Karpas-422 (cell line): ENCODE measurements around the gene OR10A5. TPM values are rescaled to one million over a fixed set of nuclear protein-coding genes. Genes with fewer than 3 reads are reported as not detected.
"Not testable (repeated sequence)": the region's sequence is repeated elsewhere in the genome, so short reads cannot be mapped to it uniquely, and the experiment has no call there.

Experiments
- DNase-seq: peaks from one replicate; pipeline ENCODE4 v3.0.0-alpha.2; 2015
- H2AFZ ChIP-seq: fragments of 200-600 bp; sonication (generic); 2 replicates; pipeline ENCODE4 v1.6.1; 2014; ENCODE audit warnings: antibody characterized with exemption, low read length, mixed read lengths
- H3K27ac ChIP-seq: fragments of 200-600 bp; sonication (generic); 2 replicates; pipeline ENCODE4 v1.5.1; 2014; ENCODE audit warnings: mild to moderate bottlenecking, low read length, moderate library complexity
- H3K27me3 ChIP-seq: fragments of 200-600 bp; sonication (generic); 2 replicates; pipeline ENCODE4 v1.6.1; 2014; ENCODE audit warnings: low read length, mixed read lengths
- H3K36me3 ChIP-seq: fragments of 200-600 bp; sonication (generic); 2 replicates; pipeline ENCODE4 v1.6.1; 2014; ENCODE audit warnings: low read length, mixed read lengths; ENCODE audit not compliant: insufficient read depth
- H3K4me1 ChIP-seq: fragments of 200-600 bp; sonication (generic); 2 replicates; pipeline ENCODE4 v1.6.1; 2014; ENCODE audit warnings: mild to moderate bottlenecking, low read length, mixed read lengths
- H3K4me2 ChIP-seq: fragments of 200-600 bp; sonication (generic); 2 replicates; pipeline ENCODE4 v1.6.1; 2014; ENCODE audit warnings: low read length, low read depth, mild to moderate bottlenecking; ENCODE audit not compliant: poor library complexity, severe bottlenecking
- H3K4me3 ChIP-seq: fragments of 200-600 bp; sonication (generic); 2 replicates; pipeline ENCODE4 v1.5.1; 2014; ENCODE audit warnings: mild to moderate bottlenecking, antibody characterized with exemption, low read length, mixed read lengths
- H3K79me2 ChIP-seq: fragments of 200-600 bp; sonication (generic); 2 replicates; pipeline ENCODE4 v1.6.1; 2014; ENCODE audit warnings: mild to moderate bottlenecking, low read length, mixed read lengths
- H3K9ac ChIP-seq: fragments of 200-600 bp; sonication (generic); 2 replicates; pipeline ENCODE4 v1.6.0; 2014; ENCODE audit warnings: low read length
- H3K9me2 ChIP-seq: fragments of 200-600 bp; sonication (generic), shearing (Covaris generic); replicated peaks from 2 replicates; pipeline ENCODE4 v1.6.0; 2014; ENCODE audit warnings: mild to moderate bottlenecking, low read length, moderate library complexity; ENCODE audit not compliant: insufficient read depth
- H3K9me3 ChIP-seq: fragments of 300-700, 200-600 bp; sonication (generic); 2 replicates; pipeline ENCODE4 v1.6.1; 2014; ENCODE audit warnings: low read length, mixed read lengths
- H4K20me1 ChIP-seq: fragments of 200-600 bp; sonication (generic); 2 replicates; pipeline ENCODE4 v1.6.1; 2014; ENCODE audit warnings: mild to moderate bottlenecking, antibody characterized with exemption, low read length, low read depth; ENCODE audit not compliant: insufficient read depth
- total RNA-seq: library from RNA; depleted of rRNA; stranded (reverse); fragments of >200 nt; shearing (Covaris generic); gene quantifications from 2 replicates; pipeline ENCODE4 v1.2.3, GENCODE V29; 2014; ENCODE audit warnings: low replicate concordance; rRNA removed

OR10A5 gene
- total RNA-seq, 1 experiment from 2014 or later = not detected

DNA sequence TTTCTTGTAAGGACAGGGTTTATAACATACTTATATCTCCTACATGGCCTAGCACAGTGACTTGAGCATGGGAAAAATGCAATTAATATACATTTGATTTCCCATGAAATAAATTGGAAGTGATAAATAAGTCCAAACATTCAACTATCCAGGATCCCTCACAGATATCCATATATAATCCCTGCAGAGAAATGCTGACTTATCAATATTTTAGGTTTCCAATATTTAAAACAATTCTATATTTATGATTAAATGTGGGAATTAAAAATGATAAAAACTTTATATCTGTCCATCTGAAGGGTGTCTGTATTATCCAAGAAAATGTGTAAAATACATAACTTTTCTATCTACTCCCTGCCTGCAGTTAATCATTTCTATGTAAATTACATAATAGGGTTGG is 37.3 kb downstream of the OR10A5 start:
- H3K4me1 ChIP-seq = no peaks in the 10 kb centered on the region
- DNase-seq = no peak
- no peak overlapping the region for H3K4me2 ChIP-seq
- H3K27me3 ChIP-seq = no peaks in the 10 kb centered on the region
- no peak overlapping the region for H3K4me3 ChIP-seq
- H3K9ac ChIP-seq = no peak overlapping the region
- H3K9me3 ChIP-seq = no peaks in the 10 kb centered on the region
- H3K9me2 ChIP-seq = no peaks in the 10 kb centered on the region
- no peaks in the 10 kb centered on the region for H4K20me1 ChIP-seq
- H2AFZ ChIP-seq = no peak overlapping the region
- no peak overlapping the region for H3K27ac ChIP-seq
- no peaks in the 10 kb centered on the region for H3K36me3 ChIP-seq
- H3K79me2 ChIP-seq = no peaks in the 10 kb centered on the region

DNA sequence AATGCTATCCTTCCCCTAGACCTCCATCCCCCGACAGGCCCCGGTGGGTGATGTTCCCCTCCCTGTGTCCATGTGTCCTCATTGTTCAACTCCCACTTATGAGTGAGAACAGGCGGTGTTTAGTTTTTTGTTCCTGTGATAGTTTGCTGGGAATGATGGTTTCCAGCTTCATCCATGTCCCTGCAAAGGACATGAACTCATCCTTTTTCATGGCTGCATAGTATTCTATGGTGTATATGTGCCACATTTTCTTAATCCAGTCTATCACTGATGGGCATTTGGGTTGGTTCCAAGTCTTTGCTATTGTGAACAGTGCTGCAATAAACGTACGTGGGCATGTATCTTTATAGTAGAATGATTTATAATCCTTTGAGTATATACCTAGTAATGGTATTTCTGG is 42.2 kb downstream of the OR10A5 start:
- DNase-seq, H3K9ac ChIP-seq, H3K4me1 ChIP-seq, H3K9me2 ChIP-seq, H3K27ac ChIP-seq, H2AFZ ChIP-seq, H3K9me3 ChIP-seq, H4K20me1 ChIP-seq, H3K36me3 ChIP-seq, H3K4me3 ChIP-seq, H3K27me3 ChIP-seq, H3K79me2 ChIP-seq, H3K4me2 ChIP-seq: not testable (repeated sequence)

DNA sequence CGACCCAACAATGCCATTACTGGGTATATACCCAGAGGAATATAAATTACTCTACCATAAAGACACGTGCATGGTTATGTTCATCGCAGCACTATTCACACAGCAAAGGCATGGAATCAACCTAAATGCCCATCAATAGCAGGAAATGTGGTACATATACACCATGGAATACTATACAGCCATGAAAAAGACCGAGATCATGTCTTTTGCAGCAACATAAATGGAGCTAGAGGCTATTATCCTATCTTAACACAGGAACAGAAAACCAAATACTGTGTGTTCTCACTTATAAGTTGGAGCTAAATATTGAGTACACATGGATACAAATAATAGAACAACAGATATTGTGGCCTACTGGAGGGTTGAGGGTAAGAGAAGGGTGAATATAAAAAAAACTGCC is 43.3 kb downstream of the OR10A5 start:
- H4K20me1 ChIP-seq = no peaks in the 10 kb centered on the region
- no peaks in the 10 kb centered on the region for H3K9me2 ChIP-seq
- no peak overlapping the region for H3K4me2 ChIP-seq
- no peaks in the 10 kb centered on the region for H3K9me3 ChIP-seq
- H2AFZ ChIP-seq = no peak overlapping the region
- no peaks in the 10 kb centered on the region for H3K36me3 ChIP-seq
- DNase-seq = no peak
- no peak overlapping the region for H3K27ac ChIP-seq
- H3K4me3 ChIP-seq = no peak overlapping the region
- H3K4me1 ChIP-seq = no peaks in the 10 kb centered on the region
- no peak overlapping the region for H3K9ac ChIP-seq
- no peaks in the 10 kb centered on the region for H3K79me2 ChIP-seq
- no peaks in the 10 kb centered on the region for H3K27me3 ChIP-seq

DNA sequence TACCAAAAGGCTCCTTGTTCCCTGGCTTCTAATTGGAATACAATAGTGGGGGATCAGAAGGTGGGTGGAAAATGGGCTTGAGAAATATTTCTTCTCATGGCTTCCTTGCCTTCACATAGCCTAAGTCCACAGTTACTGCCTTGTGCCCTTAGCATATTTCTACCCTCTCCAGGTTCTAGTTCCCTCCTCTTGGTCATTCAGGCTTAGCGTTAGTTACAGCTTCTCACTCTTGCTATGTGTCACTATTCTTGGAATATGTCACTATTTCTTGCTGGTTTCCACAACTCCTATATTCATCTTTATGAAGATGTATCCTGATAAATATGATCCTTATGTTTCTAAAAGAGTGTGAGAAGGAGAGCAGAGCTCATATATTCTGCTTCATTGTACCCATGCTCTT is 44.4 kb downstream of the OR10A5 start:
- Histone ChIP-seq H3K79me2 (no peaks in the 10 kb centered on the region), H3K27ac (no peak overlapping the region), H4K20me1 (no peaks in the 10 kb centered on the region), H3K4me2 (no peak overlapping the region), H3K9me3 (no peaks in the 10 kb centered on the region), H3K9ac (no peak overlapping the region), H3K27me3 (no peaks in the 10 kb centered on the region), H3K36me3 (no peaks in the 10 kb centered on the region), H3K4me1 (no peaks in the 10 kb centered on the region), H3K4me3 (no peak overlapping the region), H2AFZ (no peak overlapping the region), H3K9me2 (no peaks in the 10 kb centered on the region)
- DNase-seq = no peak

DNA sequence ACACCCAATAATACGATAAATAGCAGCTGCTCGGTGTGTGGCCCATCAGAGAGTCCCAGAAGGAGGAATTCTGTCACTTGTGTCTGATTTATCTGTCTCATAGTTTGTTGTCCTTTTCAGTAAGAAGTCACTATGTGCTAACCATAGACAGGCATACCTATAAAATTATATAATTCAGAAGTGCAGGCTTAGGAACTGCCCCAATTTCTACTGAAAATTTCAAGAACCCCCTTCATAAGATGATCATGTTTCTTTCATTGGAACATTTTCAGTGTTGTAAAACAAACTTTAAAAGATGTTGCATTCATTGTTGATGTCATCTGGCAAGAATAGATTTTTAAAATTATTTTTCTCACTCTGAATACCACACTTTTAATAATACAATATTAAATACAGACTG is 46.9 kb downstream of the OR10A5 start, which contains the start of gene OR2D2:
OR2D2 (minus strand) TSS at position 101 of the 400 bp plus-strand sequence; CDS start at position 101, 0 bp downstream.
- Histone ChIP-seq H3K36me3 (no peaks in the 10 kb centered on the region), H3K4me2 (no peak within 1 kb of the TSS), H3K9me3 (no peaks in the 10 kb centered on the region), H3K4me1 (no peaks in the 10 kb centered on the region), H3K4me3 (no peak within 1 kb of the TSS), H3K9ac (no peak within 1 kb of the TSS), H3K79me2 (no peaks in the 10 kb centered on the region), H3K27me3 (no peaks in the 10 kb centered on the region), H4K20me1 (no peaks in the 10 kb centered on the region), H3K9me2 (no peaks in the 10 kb centered on the region), H3K27ac (no peak within 1 kb of the TSS), H2AFZ (no peak within 1 kb of the TSS)
- DNase-seq = no peak

DNA sequence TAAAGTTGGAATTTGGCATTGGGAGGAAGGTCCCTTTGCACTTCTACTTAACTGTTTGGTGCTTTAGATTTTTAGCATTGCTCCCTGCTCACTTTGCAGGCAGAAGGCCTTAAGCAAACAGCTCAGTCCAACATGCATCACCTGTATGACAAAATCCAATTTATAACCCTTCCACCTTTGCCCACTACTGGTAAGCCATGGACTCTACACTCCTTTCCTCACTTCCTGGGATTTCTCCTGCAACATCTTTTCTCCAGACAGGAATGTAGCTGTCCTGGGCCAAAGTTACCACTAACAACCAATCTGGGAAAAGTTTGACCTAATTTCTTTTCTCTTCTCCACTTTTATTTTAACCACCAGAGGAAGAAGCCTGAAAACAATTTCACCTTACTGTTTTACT is 48.6 kb downstream of the OR10A5 start:
- Histone ChIP-seq H3K27ac (no peak overlapping the region), H3K27me3 (no peaks in the 10 kb centered on the region), H2AFZ (no peak overlapping the region), H3K79me2 (no peaks in the 10 kb centered on the region), H3K9me2 (no peaks in the 10 kb centered on the region), H3K4me2 (no peak overlapping the region), H3K4me1 (no peaks in the 10 kb centered on the region), H4K20me1 (no peaks in the 10 kb centered on the region), H3K9me3 (no peaks in the 10 kb centered on the region), H3K36me3 (no peaks in the 10 kb centered on the region), H3K9ac (no peak overlapping the region), H3K4me3 (no peak overlapping the region)
- no peak for DNase-seq

DNA sequence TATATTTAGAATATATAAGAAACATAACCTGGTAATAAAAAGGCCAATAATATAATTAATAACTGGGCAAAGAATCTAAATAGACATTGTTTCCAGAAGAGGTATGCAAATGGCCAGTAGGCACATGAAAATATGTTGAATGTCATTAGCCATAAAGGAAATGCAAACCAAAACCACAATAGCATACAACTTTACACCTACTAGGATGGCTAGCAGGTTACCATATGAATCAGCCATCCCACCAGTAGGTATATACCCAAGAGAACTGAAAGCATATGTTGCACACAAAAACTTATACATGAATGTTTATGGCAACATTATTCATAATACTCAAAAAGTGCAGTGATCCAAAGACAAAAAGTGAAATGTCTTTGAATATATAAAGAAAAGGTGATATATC is 49.5 kb downstream of the OR10A5 start:
- Histone ChIP-seq H3K27ac (no peak overlapping the region), H2AFZ (no peak overlapping the region), H4K20me1 (no peaks in the 10 kb centered on the region), H3K27me3 (no peaks in the 10 kb centered on the region), H3K9me3 (no peaks in the 10 kb centered on the region), H3K79me2 (no peaks in the 10 kb centered on the region), H3K9me2 (no peaks in the 10 kb centered on the region), H3K36me3 (no peaks in the 10 kb centered on the region), H3K4me1 (no peaks in the 10 kb centered on the region), H3K4me3 (no peak overlapping the region), H3K4me2 (no peak overlapping the region), H3K9ac (no peak overlapping the region)
- no peak for DNase-seq

Other genes with a start within 250 kb of the OR10A5 start
- gene RRP8, start 242.1 kb upstream of the OR10A5 start, total RNA-seq = 10.8 and 22.9 TPM in 2 replicates
- gene ILK, start 241.9 kb upstream of the OR10A5 start, total RNA-seq = 48.6 and 65.6 TPM in 2 replicates
- 158 and 192 TPM in 2 replicates for gene TAF10, start 233.5 kb upstream of the OR10A5 start, total RNA-seq
- gene TPP1, start 226.3 kb upstream of the OR10A5 start, total RNA-seq = 41.5 and 45.5 TPM in 2 replicates
- 0.04 and 0.11 TPM in 2 replicates for gene DCHS1, start 189.9 kb upstream of the OR10A5 start, total RNA-seq
- gene MRPL17, start 162.3 kb upstream of the OR10A5 start, total RNA-seq = 55.4 and 67.3 TPM in 2 replicates
- gene OR2AG2, start 73.7 kb upstream of the OR10A5 start, total RNA-seq = 0.22 and 0.48 TPM in 2 replicates
- gene OR2AG1, start 62.7 kb upstream of the OR10A5 start, total RNA-seq = not detected in 2 replicates
- gene OR6A2, start 46.0 kb upstream of the OR10A5 start, total RNA-seq = 0.54 and 2.9 TPM in 2 replicates
- not detected in 2 replicates for gene OR10A2, start 17.4 kb downstream of the OR10A5 start, total RNA-seq
- not detected in 2 replicates for gene OR10A4, start 30.9 kb downstream of the OR10A5 start, total RNA-seq
- gene OR2D2, start 46.8 kb downstream of the OR10A5 start, total RNA-seq = 0.36 and 0.71 TPM in 2 replicates
- gene OR2D3, start 75.3 kb downstream of the OR10A5 start, total RNA-seq = not detected in 2 replicates
- 12.3 and 26.9 TPM in 2 replicates for gene ZNF215, start 80.7 kb downstream of the OR10A5 start, total RNA-seq
- not detected in 2 replicates for gene ZNF214, start 174.7 kb downstream of the OR10A5 start, total RNA-seq
- 0.19 and 0.51 TPM in 2 replicates for gene NLRP14, start 174.8 kb downstream of the OR10A5 start, total RNA-seq
- 0.14 TPM in 1 of 2 replicates, not detected in the other for gene RBMXL2, start 243.3 kb downstream of the OR10A5 start, total RNA-seq